ENCODE data around the gene ROPN1L. TPM values are rescaled to one million over a fixed set of nuclear protein-coding genes. Genes with fewer than 3 reads are reported as not detected.

ROPN1L gene
- total and polyA plus RNA-seq, 2 of the 13 experiments (the other 11 are each of a cell fraction or from before 2014, with no cell fraction given), result not detected

DNA sequence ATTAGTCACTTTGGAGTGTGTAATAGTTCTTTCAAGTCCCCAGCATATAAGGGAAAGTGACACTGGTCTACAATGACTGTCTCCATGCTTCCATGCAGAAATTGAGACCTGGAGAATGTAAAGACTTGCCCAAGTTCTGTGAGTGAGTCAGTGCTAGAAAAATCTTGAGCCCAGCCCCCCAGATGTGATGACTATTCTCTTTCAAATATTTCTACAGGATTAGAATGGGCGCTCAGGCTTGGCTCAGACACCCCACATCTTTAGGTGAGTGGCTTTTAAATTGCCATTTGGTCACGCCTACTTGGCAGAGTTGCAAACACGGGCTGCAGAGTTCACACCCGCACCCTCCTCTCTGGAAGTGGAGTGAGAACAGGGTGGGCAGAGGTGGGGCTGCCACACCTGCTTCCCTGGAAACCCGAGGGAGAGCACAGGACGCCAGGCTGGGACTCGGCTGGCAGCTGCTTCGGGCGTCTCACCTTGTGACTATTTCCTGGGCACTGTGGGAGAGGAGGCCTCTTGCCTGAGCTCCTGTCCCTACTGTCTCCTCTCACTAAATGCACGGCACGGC, 37.6 kb downstream of the ROPN1L start (continued):
- TF ChIP-seq, protein P1, sequence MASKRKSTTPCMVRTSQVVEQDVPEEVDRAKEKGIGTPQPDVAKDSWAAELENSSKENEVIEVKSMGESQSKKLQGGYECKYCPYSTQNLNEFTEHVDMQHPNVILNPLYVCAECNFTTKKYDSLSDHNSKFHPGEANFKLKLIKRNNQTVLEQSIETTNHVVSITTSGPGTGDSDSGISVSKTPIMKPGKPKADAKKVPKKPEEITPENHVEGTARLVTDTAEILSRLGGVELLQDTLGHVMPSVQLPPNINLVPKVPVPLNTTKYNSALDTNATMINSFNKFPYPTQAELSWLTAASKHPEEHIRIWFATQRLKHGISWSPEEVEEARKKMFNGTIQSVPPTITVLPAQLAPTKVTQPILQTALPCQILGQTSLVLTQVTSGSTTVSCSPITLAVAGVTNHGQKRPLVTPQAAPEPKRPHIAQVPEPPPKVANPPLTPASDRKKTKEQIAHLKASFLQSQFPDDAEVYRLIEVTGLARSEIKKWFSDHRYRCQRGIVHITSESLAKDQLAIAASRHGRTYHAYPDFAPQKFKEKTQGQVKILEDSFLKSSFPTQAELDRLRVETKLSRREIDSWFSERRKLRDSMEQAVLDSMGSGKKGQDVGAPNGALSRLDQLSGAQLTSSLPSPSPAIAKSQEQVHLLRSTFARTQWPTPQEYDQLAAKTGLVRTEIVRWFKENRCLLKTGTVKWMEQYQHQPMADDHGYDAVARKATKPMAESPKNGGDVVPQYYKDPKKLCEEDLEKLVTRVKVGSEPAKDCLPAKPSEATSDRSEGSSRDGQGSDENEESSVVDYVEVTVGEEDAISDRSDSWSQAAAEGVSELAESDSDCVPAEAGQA (IDR thresholded peaks at IDR 0.05; ENCODE audit: low read depth), result no peak
- TF ChIP-seq, protein P1 (CRISPR knock-in tag; IDR thresholded peaks at IDR 0.05; ENCODE audit: borderline replicate concordance), result no peak
- TF ChIP-seq, protein P2, sequence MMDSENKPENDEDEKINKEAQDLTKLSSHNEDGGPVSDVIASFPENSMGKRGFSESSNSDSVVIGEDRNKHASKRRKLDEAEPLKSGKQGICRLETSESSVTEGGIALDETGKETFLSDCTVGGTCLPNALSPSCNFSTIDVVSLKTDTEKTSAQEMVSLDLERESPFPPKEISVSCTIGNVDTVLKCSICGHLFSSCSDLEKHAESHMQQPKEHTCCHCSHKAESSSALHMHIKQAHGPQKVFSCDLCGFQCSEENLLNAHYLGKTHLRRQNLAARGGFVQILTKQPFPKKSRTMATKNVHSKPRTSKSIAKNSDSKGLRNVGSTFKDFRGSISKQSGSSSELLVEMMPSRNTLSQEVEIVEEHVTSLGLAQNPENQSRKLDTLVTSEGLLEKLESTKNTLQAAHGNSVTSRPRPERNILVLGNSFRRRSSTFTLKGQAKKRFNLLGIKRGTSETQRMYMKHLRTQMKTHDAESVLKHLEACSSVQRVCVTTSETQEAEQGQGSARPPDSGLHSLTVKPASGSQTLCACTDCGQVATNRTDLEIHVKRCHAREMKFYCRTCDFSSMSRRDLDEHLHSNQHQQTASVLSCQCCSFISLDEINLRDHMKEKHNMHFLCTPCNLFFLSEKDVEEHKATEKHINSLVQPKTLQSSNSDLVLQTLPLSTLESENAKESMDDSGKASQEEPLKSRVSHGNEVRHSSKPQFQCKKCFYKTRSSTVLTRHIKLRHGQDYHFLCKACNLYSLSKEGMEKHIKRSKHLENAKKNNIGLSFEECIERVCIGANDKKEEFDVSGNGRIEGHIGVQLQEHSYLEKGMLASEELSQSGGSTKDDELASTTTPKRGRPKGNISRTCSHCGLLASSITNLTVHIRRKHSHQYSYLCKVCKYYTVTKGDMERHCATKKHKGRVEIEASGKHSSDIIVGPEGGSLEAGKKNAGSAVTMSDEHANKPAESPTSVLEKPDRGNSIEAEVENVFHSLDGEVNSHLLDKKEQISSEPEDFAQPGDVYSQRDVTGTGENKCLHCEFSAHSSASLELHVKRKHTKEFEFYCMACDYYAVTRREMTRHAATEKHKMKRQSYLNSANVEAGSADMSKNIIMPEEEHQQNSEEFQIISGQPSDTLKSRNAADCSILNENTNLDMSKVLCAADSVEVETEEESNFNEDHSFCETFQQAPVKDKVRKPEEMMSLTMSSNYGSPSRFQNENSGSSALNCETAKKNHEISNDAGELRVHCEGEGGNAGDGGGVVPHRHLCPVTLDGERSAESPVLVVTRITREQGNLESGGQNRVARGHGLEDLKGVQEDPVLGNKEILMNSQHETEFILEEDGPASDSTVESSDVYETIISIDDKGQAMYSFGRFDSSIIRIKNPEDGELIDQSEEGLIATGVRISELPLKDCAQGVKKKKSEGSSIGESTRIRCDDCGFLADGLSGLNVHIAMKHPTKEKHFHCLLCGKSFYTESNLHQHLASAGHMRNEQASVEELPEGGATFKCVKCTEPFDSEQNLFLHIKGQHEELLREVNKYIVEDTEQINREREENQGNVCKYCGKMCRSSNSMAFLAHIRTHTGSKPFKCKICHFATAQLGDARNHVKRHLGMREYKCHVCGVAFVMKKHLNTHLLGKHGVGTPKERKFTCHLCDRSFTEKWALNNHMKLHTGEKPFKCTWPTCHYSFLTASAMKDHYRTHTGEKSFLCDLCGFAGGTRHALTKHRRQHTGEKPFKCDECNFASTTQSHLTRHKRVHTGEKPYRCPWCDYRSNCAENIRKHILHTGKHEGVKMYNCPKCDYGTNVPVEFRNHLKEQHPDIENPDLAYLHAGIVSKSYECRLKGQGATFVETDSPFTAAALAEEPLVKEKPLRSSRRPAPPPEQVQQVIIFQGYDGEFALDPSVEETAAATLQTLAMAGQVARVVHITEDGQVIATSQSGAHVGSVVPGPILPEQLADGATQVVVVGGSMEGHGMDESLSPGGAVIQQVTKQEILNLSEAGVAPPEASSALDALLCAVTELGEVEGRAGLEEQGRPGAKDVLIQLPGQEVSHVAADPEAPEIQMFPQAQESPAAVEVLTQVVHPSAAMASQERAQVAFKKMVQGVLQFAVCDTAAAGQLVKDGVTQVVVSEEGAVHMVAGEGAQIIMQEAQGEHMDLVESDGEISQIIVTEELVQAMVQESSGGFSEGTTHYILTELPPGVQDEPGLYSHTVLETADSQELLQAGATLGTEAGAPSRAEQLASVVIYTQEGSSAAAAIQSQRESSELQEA (CRISPR knock-in tag; IDR thresholded peaks at IDR 0.05; ENCODE audit: not compliant biosample characterization), result no peak
